Vein endothelial cell (primary cell): Measurements from ENCODE around the gene CCDC90B. TPM values are rescaled to one million over a fixed set of nuclear protein-coding genes. Genes with fewer than 3 reads are reported as not detected.

ENCODE experiments used
- small RNA-seq: library from RNA; depleted of rRNA; stranded (forward); fragments of <200 nt; gene quantifications from one replicate; pipeline ENCODE3, GENCODE V24; 2012
- total RNA-seq: library from RNA; depleted of rRNA; stranded (reverse); fragments of >200 nt; gene quantifications from 2 replicates; pipeline ENCODE4 v1.2.3, GENCODE V29; 2012

The CCDC90B gene, protein sequence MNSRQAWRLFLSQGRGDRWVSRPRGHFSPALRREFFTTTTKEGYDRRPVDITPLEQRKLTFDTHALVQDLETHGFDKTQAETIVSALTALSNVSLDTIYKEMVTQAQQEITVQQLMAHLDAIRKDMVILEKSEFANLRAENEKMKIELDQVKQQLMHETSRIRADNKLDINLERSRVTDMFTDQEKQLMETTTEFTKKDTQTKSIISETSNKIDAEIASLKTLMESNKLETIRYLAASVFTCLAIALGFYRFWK
- 52.6 and 66.8 TPM in 2 replicates for total RNA-seq

DNA sequence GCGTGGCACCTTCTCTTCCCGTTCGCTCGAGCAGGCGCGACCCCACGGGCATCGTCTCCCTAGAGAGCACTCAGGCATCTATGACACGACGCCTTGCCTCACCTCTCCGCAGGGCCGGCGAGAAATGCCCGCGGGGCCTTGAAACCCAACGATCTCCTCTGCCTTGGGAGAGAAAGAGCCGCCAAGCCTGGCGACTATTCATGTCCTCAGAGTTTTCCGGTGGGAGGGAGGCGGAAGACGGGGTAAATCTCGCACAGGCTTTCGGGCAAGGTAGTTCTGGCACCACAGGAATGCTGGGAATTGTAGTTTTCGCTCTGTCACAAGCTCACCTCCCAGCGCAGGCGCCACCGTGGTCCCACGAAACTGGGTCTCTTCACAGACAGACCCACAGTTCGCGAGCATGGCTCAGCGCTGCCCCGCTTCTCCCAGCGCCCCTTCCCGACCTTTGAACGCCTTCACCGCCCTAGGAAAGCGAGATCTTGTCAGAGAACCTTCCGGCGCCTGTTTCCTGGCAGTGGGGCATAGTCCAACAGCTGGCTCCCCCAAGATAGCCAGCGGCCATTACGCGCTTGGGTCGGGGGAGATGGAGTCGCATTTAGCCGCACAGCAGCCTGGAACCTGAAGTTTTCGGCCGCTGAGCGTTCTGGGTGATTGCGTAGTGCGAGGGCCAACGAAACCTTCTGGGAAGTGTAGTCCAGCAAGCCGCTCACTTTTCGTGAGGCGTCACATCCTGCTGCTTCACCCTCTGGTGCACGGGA is at the start of gene CCDC90B:
Gene CCDC90B (minus strand): TSS at position 597 of the 758 bp plus-strand sequence. CDS start 395 bp downstream, at position 202.

Small RNAs within 50 kb of the gene (small RNA-seq; reads per million reads assigned to genes)
- gene AP000873.5 = not detected

Other genes starting within 250 kb of the CCDC90B start
- gene RAB30, start 214.5 kb downstream of the CCDC90B start, total RNA-seq = 18.2 and 18.3 TPM in 2 replicates
- gene PCF11, start 129.2 kb downstream of the CCDC90B start, total RNA-seq = 40.2 and 56.3 TPM in 2 replicates
- 3.3 and 4.4 TPM in 2 replicates for gene ANKRD42, start 92.7 kb downstream of the CCDC90B start, total RNA-seq